Astrocyte (in vitro differentiated cells and primary cell): ENCODE measurements around the gene PYCARD. TPM values are rescaled to one million over a fixed set of nuclear protein-coding genes. Genes with fewer than 3 reads are reported as not detected.

Experiments
- DNase-seq: peaks from one replicate; pipeline ENCODE4 v3.0.0-alpha.2; 2010; ENCODE audit warnings: low read depth
- FAIRE-seq: peaks from 2 replicates; lab custom pipeline; 2011; peaks lifted over from hg19 to GRCh38; lab: Jason Lieb, UNC
- H2AFZ ChIP-seq: 2 replicates; pipeline ENCODE4 v1.6.0; 2012; ENCODE audit warnings: low read depth, low read length, inconsistent platforms
- H3K27ac ChIP-seq: 2 replicates; pipeline ENCODE4 v1.5.1; 2011; ENCODE audit warnings: low read depth, low read length, inconsistent platforms
- H3K27me3 ChIP-seq: 2 replicates; pipeline ENCODE4 v1.6.0; 2011; ENCODE audit warnings: low read length, inconsistent platforms; ENCODE audit not compliant: insufficient read depth
- H3K36me3 ChIP-seq: 2 replicates; pipeline ENCODE4 v1.5.1; 2011; ENCODE audit warnings: low read length, inconsistent platforms; ENCODE audit not compliant: insufficient read depth
- H3K4me1 ChIP-seq: 2 replicates; pipeline ENCODE4 v1.5.1; 2011; ENCODE audit warnings: low read length, inconsistent platforms; ENCODE audit not compliant: insufficient read depth
- H3K4me2 ChIP-seq: 2 replicates; pipeline ENCODE4 v1.6.0; 2012; ENCODE audit warnings: low read length, inconsistent platforms
- H3K4me3 ChIP-seq: 2 replicates; pipeline ENCODE4 v1.5.1; 2011; ENCODE audit warnings: low read depth, mild to moderate bottlenecking, low read length, inconsistent platforms; ENCODE audit not compliant: insufficient read depth
- H3K79me2 ChIP-seq: 2 replicates; pipeline ENCODE4 v1.6.0; 2012; ENCODE audit warnings: mild to moderate bottlenecking, low read length, inconsistent platforms; ENCODE audit not compliant: insufficient read depth
- H3K9ac ChIP-seq: 2 replicates; pipeline ENCODE4 v1.6.0; 2012; ENCODE audit warnings: mild to moderate bottlenecking, low read length, inconsistent platforms
- H3K9me3 ChIP-seq: 2 replicates; pipeline ENCODE4 v1.5.1; 2012; ENCODE audit warnings: low read depth, mild to moderate bottlenecking, low read length, inconsistent platforms; ENCODE audit not compliant: insufficient read depth
- H4K20me1 ChIP-seq: 2 replicates; pipeline ENCODE4 v1.6.0; 2012; ENCODE audit warnings: low read length, inconsistent platforms; ENCODE audit not compliant: insufficient read depth
- H3K27ac Mint-ChIP-seq: one replicate; pipeline ENCODE4 v1.8.0; 2021; ENCODE audit warnings: mild to moderate bottlenecking, mixed read lengths; ENCODE audit not compliant: unreplicated experiment
- H3K27me3 Mint-ChIP-seq: one replicate; pipeline ENCODE4 v1.8.0; 2021; ENCODE audit warnings: low read depth, mixed read lengths; ENCODE audit not compliant: unreplicated experiment
- H3K36me3 Mint-ChIP-seq: one replicate; pipeline ENCODE4 v1.8.0; 2021; ENCODE audit warnings: low read depth, mixed read lengths; ENCODE audit not compliant: unreplicated experiment
- H3K4me1 Mint-ChIP-seq: one replicate; pipeline ENCODE4 v1.8.0; 2021; ENCODE audit warnings: low read depth, mixed read lengths; ENCODE audit not compliant: unreplicated experiment
- H3K4me3 Mint-ChIP-seq: one replicate; pipeline ENCODE4 v1.8.0; 2021; ENCODE audit warnings: mild to moderate bottlenecking, moderate library complexity, mixed read lengths; ENCODE audit not compliant: unreplicated experiment
- H3K9me3 Mint-ChIP-seq: one replicate; pipeline ENCODE4 v1.8.0; 2021; ENCODE audit warnings: mild to moderate bottlenecking, mixed read lengths; ENCODE audit not compliant: unreplicated experiment
- EZH2 ChIP-seq: IDR thresholded peaks from 2 replicates; pipeline ENCODE4 v1.6.1; 2012; ENCODE audit warnings: mild to moderate bottlenecking, low read length, inconsistent platforms; ENCODE audit not compliant: insufficient read depth
- total RNA-seq: library from RNA; stranded (reverse); gene quantifications from 2 replicates; pipeline ENCODE4 v1.2.1, GENCODE V29; 2021
- TF ChIP-seq, protein P1 (sequence below): IDR thresholded peaks from 2 replicates; pipeline ENCODE4 v1.5.1; 2011; ENCODE audit warnings: low read depth, mild to moderate bottlenecking, inconsistent platforms, low read length, moderate library complexity; ENCODE audit not compliant: insufficient read depth

The PYCARD gene
- total RNA-seq, 1 donor from 2014 or later: 7.3 TPM

GRCh38 chr16:31229501-31229900 lies 26.9 kb upstream of the PYCARD start:
- H3K79me2 ChIP-seq: no peaks in the 10 kb centered on the region
- no peak overlapping the region for H3K9ac ChIP-seq
- Mint-ChIP-seq H3K36me3 (peaks cover 3% of the 10 kb centered on the region), H3K4me3 (no peak overlapping the region), H3K9me3 (peaks cover 10% of the 10 kb centered on the region), H3K4me1 (no peaks in the 10 kb centered on the region), H3K27ac (no peak overlapping the region), H3K27me3 (peaks cover 9% of the 10 kb centered on the region)
- no peaks in the 10 kb centered on the region for H3K36me3 ChIP-seq
- no peak overlapping the region for H3K4me2 ChIP-seq
- no peaks in the 10 kb centered on the region for H3K27me3 ChIP-seq
- H3K4me3 ChIP-seq: no peak overlapping the region
- H3K9me3 ChIP-seq: no peaks in the 10 kb centered on the region
- FAIRE-seq: no peak
- DNase-seq: no peak
- H3K27ac ChIP-seq: no peak overlapping the region
- H3K4me1 ChIP-seq: no peaks in the 10 kb centered on the region
- no peak overlapping the region for H2AFZ ChIP-seq
- TF ChIP-seq EZH2: no peak
- TF ChIP-seq, protein P1, sequence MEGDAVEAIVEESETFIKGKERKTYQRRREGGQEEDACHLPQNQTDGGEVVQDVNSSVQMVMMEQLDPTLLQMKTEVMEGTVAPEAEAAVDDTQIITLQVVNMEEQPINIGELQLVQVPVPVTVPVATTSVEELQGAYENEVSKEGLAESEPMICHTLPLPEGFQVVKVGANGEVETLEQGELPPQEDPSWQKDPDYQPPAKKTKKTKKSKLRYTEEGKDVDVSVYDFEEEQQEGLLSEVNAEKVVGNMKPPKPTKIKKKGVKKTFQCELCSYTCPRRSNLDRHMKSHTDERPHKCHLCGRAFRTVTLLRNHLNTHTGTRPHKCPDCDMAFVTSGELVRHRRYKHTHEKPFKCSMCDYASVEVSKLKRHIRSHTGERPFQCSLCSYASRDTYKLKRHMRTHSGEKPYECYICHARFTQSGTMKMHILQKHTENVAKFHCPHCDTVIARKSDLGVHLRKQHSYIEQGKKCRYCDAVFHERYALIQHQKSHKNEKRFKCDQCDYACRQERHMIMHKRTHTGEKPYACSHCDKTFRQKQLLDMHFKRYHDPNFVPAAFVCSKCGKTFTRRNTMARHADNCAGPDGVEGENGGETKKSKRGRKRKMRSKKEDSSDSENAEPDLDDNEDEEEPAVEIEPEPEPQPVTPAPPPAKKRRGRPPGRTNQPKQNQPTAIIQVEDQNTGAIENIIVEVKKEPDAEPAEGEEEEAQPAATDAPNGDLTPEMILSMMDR: no peak
- no peaks in the 10 kb centered on the region for H4K20me1 ChIP-seq

GRCh38 chr16:31228206-31228605 lies 25.6 kb upstream of the PYCARD start:
- no peak for FAIRE-seq

GRCh38 chr16:31225193-31225592 lies 22.6 kb upstream of the PYCARD start:
- Histone ChIP-seq H2AFZ (no peak overlapping the region), H3K36me3 (no peaks in the 10 kb centered on the region), H3K4me1 (no peaks in the 10 kb centered on the region), H3K4me3 (no peak overlapping the region), H3K27me3 (no peaks in the 10 kb centered on the region), H3K9me3 (no peaks in the 10 kb centered on the region), H3K4me2 (no peak overlapping the region), H3K9ac (no peak overlapping the region), H3K79me2 (no peaks in the 10 kb centered on the region), H4K20me1 (no peaks in the 10 kb centered on the region), H3K27ac (no peak overlapping the region)
- no peak overlapping the region for H3K4me3 Mint-ChIP-seq
- no peak for FAIRE-seq
- no peak for DNase-seq
- no peaks in the 10 kb centered on the region for H3K36me3 Mint-ChIP-seq
- H3K27me3 Mint-ChIP-seq: peaks cover 27% of the 10 kb centered on the region
- no peak overlapping the region for H3K27ac Mint-ChIP-seq
- peaks cover 6% of the 10 kb centered on the region for H3K9me3 Mint-ChIP-seq
- TF ChIP-seq, protein P1: no peak
- TF ChIP-seq EZH2: no peak
- no peaks in the 10 kb centered on the region for H3K4me1 Mint-ChIP-seq

More at GRCh38 chr16:31228206-31228605, 25.6 kb upstream of the PYCARD start:
- Histone ChIP-seq H3K4me2 (no peak overlapping the region), H3K4me3 (no peak overlapping the region), H2AFZ (no peak overlapping the region), H3K27ac (no peak overlapping the region), H3K27me3 (no peaks in the 10 kb centered on the region), H3K36me3 (no peaks in the 10 kb centered on the region), H3K4me1 (no peaks in the 10 kb centered on the region), H3K9me3 (no peaks in the 10 kb centered on the region), H4K20me1 (no peaks in the 10 kb centered on the region), H3K9ac (no peak overlapping the region), H3K79me2 (no peaks in the 10 kb centered on the region)
- H3K9me3 Mint-ChIP-seq: peaks cover 3% of the 10 kb centered on the region
- H3K27me3 Mint-ChIP-seq: peaks cover 12% of the 10 kb centered on the region
- peaks cover 3% of the 10 kb centered on the region for H3K36me3 Mint-ChIP-seq
- no peak overlapping the region for H3K27ac Mint-ChIP-seq
- no peak for DNase-seq
- no peak overlapping the region for H3K4me3 Mint-ChIP-seq
- H3K4me1 Mint-ChIP-seq: no peaks in the 10 kb centered on the region
- no peak for TF ChIP-seq EZH2
- TF ChIP-seq, protein P1: no peak
